HG02938 (cell line): ENCODE data around the gene CD44.

Experiments
- ATAC-seq: cut with Tn5 transposase; IDR thresholded peaks from one replicate; pipeline ENCODE4 v1.9.1; 2021; ENCODE audit warnings: mild to moderate bottlenecking, moderate library complexity; ENCODE audit not compliant: unreplicated experiment

The CD44 gene

GRCh38 chr11:35136311-35136710, 2.7 kb upstream of the CD44 start:
- ATAC-seq: no peak

DNA sequence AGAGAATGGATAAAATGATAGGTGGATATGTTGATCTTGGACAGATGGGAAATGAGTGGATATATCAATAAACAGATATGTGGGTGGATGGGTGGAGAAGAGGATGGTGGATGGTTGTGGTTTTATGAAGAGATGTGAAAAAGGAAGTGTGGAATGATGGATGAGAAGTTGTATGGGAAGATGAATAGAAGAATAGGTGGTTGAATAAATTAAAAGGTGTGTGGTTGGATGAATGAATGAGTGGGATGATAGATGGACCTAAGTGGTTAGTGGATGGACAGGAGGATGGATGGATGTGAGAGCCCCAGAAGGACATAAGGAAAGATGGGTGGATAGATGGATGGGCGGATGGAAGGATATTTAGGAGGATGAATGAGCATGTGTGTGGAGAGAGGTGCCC, 913 bp upstream of the CD44 start:
- no peak for ATAC-seq

DNA sequence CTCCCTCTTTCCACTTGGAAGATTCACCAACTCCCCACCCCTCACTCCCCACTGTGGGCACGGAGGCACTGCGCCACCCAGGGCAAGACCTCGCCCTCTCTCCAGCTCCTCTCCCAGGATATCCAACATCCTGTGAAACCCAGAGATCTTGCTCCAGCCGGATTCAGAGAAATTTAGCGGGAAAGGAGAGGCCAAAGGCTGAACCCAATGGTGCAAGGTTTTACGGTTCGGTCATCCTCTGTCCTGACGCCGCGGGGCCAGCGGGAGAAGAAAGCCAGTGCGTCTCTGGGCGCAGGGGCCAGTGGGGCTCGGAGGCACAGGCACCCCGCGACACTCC, 397 bp upstream of the CD44 start:
- no peak for ATAC-seq

DNA sequence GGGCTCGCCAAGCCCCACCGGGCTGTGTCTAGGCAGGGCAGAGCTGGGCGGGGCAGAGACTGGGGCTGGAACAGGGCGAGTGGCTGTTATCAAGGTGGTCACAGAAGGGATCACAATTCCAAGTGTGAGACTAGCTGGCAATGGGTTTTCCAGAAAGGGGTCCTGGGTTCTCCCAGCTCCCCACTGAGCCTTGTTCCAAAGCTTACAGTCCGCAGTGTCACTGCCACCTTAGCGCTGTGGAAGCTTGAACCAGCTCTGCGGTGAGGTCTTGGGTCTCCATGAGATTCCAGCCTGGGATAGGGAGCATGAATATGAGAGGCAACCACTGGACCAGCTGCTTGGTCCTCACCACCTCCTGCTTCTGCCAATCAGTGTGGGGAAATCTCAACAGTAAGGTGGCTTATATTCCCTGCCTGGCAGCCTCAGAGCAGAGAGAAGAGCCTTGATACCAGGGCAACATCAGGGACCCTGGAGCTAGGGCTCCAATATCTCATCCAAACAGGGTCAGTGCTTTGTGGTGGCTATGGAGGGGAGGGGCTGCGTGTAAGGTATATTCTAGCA, 831 bp downstream of the CD44 start:
- no peak for ATAC-seq

DNA sequence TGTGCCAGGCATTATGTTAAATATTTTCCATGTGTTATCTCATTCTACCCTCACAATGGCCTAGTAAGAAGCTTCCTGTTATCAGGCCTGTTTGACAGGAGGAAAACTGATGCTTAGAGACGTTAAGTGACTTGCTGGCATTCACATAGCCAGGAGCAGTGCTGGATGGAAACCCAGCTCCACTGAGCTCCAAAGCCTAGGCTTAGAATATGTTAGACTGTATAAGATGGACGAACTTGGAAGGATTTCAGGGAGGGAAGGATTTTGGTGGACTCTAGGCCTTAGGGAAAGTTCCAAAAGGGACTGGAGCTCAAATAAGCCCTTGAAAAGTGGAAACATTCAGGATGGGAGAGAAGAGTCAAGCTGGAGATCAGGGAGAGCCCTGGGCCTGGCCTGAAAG, 2.1 kb downstream of the CD44 start:
- ATAC-seq: no peak

- ATAC-seq: no peak
Observed at GRCh38 chr11:35141571-35141971, 2.6 kb downstream of the CD44 start.

- no peak for ATAC-seq
Observed at GRCh38 chr11:35142481-35143075, 3.6 kb downstream of the CD44 start.

GRCh38 chr11:35143297-35144135, 4.5 kb downstream of the CD44 start:
- ATAC-seq: peak; percentile 5

GRCh38 chr11:35144136-35144741, 5.3 kb downstream of the CD44 start:
- ATAC-seq: peak; percentile 39

DNA sequence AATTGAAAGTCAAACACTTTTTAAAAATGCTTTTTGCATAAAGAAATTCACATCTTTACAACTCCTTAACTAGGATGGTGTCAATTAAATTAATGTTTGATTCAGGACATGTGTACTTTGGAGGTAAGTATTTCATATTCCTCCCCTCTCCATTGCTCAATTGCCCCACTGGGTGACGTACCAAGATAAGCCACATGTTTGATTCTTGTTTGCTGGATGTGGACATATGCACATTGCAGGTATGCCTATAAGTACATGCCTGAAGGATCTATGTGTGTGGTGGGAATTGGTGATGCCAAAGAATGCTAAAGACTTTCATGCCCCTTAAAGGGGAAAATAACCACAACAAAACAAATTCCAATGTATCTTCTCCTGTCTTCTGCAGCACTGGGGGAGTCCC, 5.8 kb downstream of the CD44 start:
- ATAC-seq: no peak

GRCh38 chr11:35145271-35145670, 6.3 kb downstream of the CD44 start:
- ATAC-seq: peak; percentile 43

DNA sequence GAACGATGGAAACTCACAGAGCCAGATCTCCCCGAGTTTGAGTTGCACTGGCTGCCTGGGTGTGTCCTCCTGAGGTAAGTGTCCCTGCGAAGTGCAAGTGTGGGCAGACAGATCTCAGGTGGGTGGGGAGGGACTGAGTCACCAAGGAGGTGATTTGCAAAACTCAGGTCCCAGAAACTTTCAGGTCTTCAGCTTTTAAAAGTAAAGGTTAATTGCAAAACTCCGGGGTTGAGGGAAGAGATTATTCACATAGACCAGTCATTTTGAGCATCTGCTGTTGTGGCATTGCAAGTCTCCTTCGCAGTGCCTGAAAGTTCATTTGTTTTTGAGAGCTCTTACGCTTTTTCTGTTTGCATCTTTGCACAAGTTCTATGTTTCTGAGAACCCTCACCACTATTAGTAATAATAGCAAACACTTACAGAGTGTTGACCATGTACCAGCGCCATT, 7.1 kb downstream of the CD44 start:
- peak; percentile 37 for ATAC-seq

DNA sequence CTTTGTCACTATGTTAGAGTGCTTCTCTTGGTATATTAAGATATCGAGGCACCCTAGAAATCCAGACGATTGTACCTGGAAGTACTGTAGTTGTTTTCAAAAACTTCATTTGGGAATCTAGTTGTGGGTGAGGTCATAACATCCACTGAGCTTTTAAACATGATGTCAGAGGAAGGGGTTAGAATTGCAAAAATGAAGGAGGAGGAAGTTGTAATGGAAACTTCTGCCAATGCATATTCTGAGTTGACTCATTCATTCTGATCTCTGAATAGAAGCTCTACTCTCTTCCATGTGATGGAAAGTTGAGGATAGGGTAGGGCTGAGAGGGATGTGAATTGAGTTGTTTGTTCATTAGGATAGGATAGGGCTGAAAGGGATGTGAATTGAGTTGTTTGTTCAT, 7.7 kb downstream of the CD44 start:
- ATAC-seq: no peak

DNA sequence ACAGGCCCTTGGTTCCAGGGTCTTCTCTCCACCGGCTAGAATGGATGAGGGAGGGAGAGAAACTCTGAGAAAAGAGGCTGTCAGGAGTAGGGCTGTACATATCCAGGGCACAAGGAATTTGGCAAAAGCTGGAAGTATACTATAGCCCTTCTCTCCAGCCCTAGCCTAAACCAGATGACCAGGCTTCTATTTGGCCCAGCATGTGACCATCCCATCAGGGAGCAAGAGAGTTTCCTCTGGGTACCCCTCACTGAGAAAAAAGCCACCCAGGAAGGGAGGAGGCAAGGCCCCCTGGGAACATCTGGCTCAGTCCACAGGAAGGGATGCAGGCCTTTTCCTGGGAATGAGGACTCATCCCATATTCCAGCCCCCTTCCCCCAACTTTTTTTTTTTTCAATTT, 8.3 kb downstream of the CD44 start:
- ATAC-seq: no peak

- ATAC-seq: no peak
Observed at GRCh38 chr11:35148163-35148837, 9.3 kb downstream of the CD44 start.

DNA sequence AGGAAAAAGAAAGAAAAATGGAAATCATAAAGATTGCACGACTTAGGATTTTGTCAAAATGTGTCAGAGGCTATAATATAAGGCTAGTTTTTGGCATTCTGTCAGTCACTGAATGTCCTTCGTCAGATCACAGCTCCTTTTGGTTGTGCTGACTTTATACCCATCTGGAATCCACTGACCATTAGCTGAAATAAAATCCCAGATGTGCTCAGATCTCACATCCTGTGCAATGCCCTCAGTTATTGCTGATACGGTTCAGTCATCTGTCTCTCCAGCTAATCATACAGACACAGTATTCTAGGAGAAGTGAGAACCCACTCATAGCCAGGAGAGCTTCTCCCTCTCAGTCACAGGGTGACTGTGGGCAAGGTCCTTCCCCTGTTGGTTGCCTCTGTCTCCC, 11.5 kb downstream of the CD44 start:
- no peak for ATAC-seq

- ATAC-seq: no peak
Observed at GRCh38 chr11:35151241-35151640, 12.3 kb downstream of the CD44 start.

GRCh38 chr11:35151683-35152280, 12.8 kb downstream of the CD44 start:
- no peak for ATAC-seq

DNA sequence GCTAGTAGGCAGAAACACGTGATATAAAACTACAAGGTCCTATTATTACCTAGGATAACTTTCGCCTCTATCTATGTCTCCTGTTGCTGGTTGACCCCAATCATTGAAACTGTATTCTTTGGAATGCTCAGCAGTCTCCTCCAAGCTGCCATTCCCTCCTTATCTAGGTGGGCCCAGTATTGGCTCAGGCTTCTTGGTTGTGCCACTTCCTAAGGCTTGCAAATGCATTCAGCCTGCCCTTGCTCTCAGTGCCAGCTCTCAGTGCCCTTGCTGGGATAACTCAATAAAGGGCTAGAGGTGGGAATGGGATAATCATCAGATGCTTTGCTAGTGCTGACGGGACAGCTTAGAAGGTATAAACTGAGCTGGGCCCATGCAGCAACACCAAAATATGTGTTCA, 13.6 kb downstream of the CD44 start:
- no peak for ATAC-seq

DNA sequence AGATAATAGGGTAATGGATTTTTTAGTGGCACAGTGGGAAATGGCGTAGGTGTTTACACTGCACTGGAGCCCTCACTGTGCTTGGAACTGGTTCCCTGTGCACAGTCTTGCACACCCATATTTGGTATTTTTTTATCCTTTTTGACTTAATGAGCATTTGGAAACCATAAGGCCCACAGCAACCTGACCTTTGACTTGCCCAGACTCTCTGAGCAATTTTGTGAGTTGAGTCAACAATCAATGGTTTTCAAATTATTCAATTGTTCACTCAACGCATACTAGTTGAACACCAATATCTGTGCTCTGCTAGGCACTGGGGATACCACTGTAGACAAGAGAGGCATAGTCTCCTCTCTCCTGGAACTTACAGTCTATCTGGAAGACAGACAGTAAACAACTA, 14.3 kb downstream of the CD44 start:
- no peak for ATAC-seq

DNA sequence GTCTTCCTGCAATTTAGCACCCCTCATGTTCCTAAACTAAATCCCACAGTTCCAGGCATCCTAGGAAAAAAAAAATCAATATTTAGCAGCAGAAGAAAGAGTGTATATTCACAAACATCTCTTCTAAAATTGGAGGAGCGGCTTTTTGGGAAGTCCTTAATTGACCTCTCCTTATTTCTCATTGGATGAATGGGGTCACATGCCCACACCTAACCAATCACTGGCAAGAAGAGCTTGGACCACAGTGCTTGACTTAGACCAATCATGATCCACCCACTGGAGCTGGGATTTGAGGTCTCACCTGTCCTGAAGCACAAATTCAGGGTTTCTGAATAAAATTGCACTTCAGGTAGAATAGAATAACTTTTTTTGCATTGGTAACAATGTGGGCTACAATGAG, 16.0 kb downstream of the CD44 start:
- no peak for ATAC-seq
